ENCODE results near the gene RBM28.
A peak's percentile ranks its signal among the peaks of the same experiment; 100 is the strongest.

RBM28 gene

DNA sequence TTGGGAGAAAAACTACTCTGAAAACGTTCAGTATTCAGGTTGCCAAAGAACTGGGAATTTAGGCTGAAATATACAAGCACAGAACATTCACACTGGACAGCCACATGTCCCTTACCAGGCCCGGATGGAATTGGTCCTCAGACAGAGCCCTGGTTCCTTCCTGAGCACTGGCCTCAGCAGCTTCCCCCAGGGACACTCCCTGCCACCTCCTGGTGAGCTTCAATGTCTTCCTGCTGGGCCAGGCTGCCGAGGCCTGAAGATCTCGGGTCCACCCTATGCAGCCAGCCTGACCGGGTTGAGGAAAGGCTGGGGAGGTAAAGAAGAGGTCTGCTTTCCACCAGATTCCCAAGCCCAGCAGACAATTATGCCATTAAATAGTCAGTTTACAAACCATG, 77.8 kb downstream of the RBM28 start:
- Mint-ChIP-seq H3K4me3 (no peak overlapping the region), H3K9me3 (no peaks in the 10 kb centered on the region), H3K27ac (no peak overlapping the region), H3K4me1 (ENCODE audit: low read depth in 2 of 2) (no peaks in the 10 kb centered on the region), H3K27me3 (peaks cover 37 to 44% of the 10 kb centered on the region in 2 donors), H3K36me3 (ENCODE audit: insufficient read depth) (no peaks in the 10 kb centered on the region)
- ATAC-seq (replicated peaks) (no peak), DNase-seq (no peak)

GRCh38 chr7:128265156-128265905, 78.4 kb downstream of the RBM28 start:
- DNase-seq (no peak), ATAC-seq (replicated peaks) (no peak)
- Mint-ChIP-seq H3K36me3 (ENCODE audit: insufficient read depth) (no peaks in the 10 kb centered on the region), H3K27ac (no peak overlapping the region), H3K27me3 (peaks cover 37 to 38% of the 10 kb centered on the region in 2 donors), H3K4me3 (no peak overlapping the region), H3K9me3 (no peaks in the 10 kb centered on the region), H3K4me1 (ENCODE audit: low read depth in 2 of 2) (no peaks in the 10 kb centered on the region)

DNA sequence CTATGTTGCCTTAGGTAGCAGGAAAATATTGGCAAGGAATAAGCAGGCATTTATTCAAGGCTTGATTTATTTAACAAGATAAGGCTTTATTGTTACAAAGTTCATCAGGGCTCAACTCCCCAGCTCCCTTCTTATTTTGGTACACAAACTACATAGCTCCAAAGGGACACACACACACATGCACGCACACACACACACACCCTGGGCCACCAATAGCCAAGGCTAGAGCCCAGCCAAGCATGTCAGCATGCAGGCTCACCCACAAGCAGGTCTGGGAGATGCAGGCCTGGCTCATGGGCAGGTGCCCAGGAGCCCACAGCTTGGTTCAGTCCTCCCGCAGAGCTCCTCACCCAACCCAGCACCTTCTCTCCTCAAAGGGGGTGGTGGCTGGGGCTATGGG, 79.2 kb downstream of the RBM28 start:
- no peak for DNase-seq
- no peaks in the 10 kb centered on the region for H3K9me3 Mint-ChIP-seq
- no peaks in the 10 kb centered on the region for H3K4me1 Mint-ChIP-seq (ENCODE audit: low read depth in 2 of 2)
- no peak overlapping the region for H3K27ac Mint-ChIP-seq
- H3K4me3 Mint-ChIP-seq = no peak overlapping the region
- H3K36me3 Mint-ChIP-seq (ENCODE audit: insufficient read depth) = peaks cover 3% of the 10 kb centered on the region
- ATAC-seq (replicated peaks) = no peak
- H3K27me3 Mint-ChIP-seq = peaks cover 31 to 32% of the 10 kb centered on the region in 2 donors

GRCh38 chr7:128263420-128263819, 80.3 kb downstream of the RBM28 start:
- Mint-ChIP-seq H3K27me3 (peaks cover 20 to 21% of the 10 kb centered on the region in 2 donors), H3K36me3 (ENCODE audit: insufficient read depth) (peaks cover 3% of the 10 kb centered on the region), H3K27ac (no peak overlapping the region), H3K4me1 (ENCODE audit: low read depth in 2 of 2) (no peaks in the 10 kb centered on the region), H3K9me3 (no peaks in the 10 kb centered on the region), H3K4me3 (no peak overlapping the region)
- no peak for DNase-seq
- ATAC-seq (replicated peaks) = no peak

GRCh38 chr7:128262273-128263028, 81.3 kb downstream of the RBM28 start:
- Mint-ChIP-seq H3K36me3 (ENCODE audit: insufficient read depth) (peaks cover 3% of the 10 kb centered on the region), H3K4me1 (ENCODE audit: low read depth in 2 of 2) (no peaks in the 10 kb centered on the region), H3K27me3 (peaks cover 11 to 15% of the 10 kb centered on the region in 2 donors), H3K4me3 (no peak overlapping the region), H3K9me3 (no peaks in the 10 kb centered on the region), H3K27ac (no peak overlapping the region)
- DNase-seq = no peak
- no peak for ATAC-seq (replicated peaks)

- Mint-ChIP-seq H3K4me3 (no peak overlapping the region), H3K9me3 (no peaks in the 10 kb centered on the region), H3K36me3 (ENCODE audit: insufficient read depth) (peaks cover 3% of the 10 kb centered on the region), H3K4me1 (ENCODE audit: low read depth in 2 of 2) (peaks cover 0 to 2% of the 10 kb centered on the region in 2 donors), H3K27ac (no peak overlapping the region), H3K27me3 (peaks cover 2 to 8% of the 10 kb centered on the region in 2 donors)
- ATAC-seq (replicated peaks) (no peak), DNase-seq (no peak)
Measured at GRCh38 chr7:128260069-128260795, 83.5 kb downstream of the RBM28 start.

- no peaks in the 10 kb centered on the region for H3K9me3 Mint-ChIP-seq
- H3K27me3 Mint-ChIP-seq = peaks cover 6 to 8% of the 10 kb centered on the region in 2 donors
- H3K4me3 Mint-ChIP-seq = no peak overlapping the region
- peaks cover 0 to 2% of the 10 kb centered on the region in 2 donors for H3K4me1 Mint-ChIP-seq (ENCODE audit: low read depth in 2 of 2)
- H3K27ac Mint-ChIP-seq = no peak overlapping the region
- DNase-seq (no peak), ATAC-seq (replicated peaks) (no peak)
- H3K36me3 Mint-ChIP-seq (ENCODE audit: insufficient read depth) = peaks cover 3% of the 10 kb centered on the region
Measured at GRCh38 chr7:128259131-128260061, 84.3 kb downstream of the RBM28 start.

DNA sequence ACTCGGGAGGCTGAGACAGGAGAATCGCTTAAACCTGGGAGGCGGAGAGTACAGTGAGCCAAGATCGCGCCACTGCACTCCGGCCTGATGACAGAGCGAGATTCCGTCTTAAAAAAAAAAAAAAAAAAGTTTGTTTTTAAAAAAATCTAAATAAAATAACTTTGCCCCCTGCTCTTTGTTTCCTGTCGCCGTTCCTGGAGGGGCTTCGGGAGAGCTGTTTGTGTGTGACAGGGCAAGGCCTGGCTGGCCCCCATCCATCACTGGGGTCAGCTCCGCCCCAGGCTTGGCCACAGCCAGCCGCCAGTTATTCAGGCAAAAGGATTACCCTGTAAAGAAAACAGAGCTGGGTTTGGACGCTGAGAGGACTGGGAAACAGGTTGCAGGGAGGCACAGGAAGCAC, 86.2 kb downstream of the RBM28 start:
- H3K4me3 Mint-ChIP-seq = no peak overlapping the region
- H3K9me3 Mint-ChIP-seq = no peaks in the 10 kb centered on the region
- no peak for DNase-seq
- no peak overlapping the region for H3K27ac Mint-ChIP-seq
- peaks cover 8 to 12% of the 10 kb centered on the region in 2 donors for H3K27me3 Mint-ChIP-seq
- H3K36me3 Mint-ChIP-seq (ENCODE audit: insufficient read depth) = peaks cover 3% of the 10 kb centered on the region
- no peak for ATAC-seq (replicated peaks)
- peaks cover 0 to 2% of the 10 kb centered on the region in 2 donors for H3K4me1 Mint-ChIP-seq (ENCODE audit: low read depth in 2 of 2)

DNA sequence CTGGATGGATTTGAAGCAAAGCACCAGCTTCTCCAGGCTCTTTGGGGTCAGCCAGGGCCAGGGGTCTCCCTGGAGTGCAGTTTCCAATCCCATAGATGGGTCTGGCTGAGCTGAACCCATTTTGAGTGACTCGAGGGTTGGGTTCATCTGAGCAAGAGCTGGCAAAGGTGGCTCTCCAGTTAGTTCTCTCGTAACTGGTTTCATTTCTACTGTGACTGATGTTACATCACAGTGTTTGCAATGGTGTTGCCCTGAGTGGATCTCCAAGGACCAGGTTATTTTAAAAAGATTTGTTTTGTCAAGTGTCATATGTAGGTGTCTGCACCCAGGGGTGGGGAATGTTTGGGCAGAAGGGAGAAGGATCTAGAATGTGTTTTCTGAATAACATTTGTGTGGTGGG, 88.4 kb downstream of the RBM28 start:
- H3K4me1 Mint-ChIP-seq (ENCODE audit: low read depth in 2 of 2) = peaks cover 0 to 2% of the 10 kb centered on the region in 2 donors
- H3K9me3 Mint-ChIP-seq = no peaks in the 10 kb centered on the region
- DNase-seq (no peak), ATAC-seq (replicated peaks) (no peak)
- H3K27me3 Mint-ChIP-seq = peaks cover 0 to 12% of the 10 kb centered on the region in 2 donors
- no peak overlapping the region for H3K4me3 Mint-ChIP-seq
- H3K27ac Mint-ChIP-seq = no peak overlapping the region
- H3K36me3 Mint-ChIP-seq (ENCODE audit: insufficient read depth) = peaks cover 3% of the 10 kb centered on the region

- DNase-seq (no peak), ATAC-seq (replicated peaks) (no peak)
- Mint-ChIP-seq H3K36me3 (ENCODE audit: insufficient read depth) (no peaks in the 10 kb centered on the region), H3K4me1 (ENCODE audit: low read depth in 2 of 2) (peaks cover 0 to 2% of the 10 kb centered on the region in 2 donors), H3K9me3 (no peaks in the 10 kb centered on the region), H3K27ac (no peak overlapping the region), H3K4me3 (no peak overlapping the region), H3K27me3 (peaks cover 0 to 12% of the 10 kb centered on the region in 2 donors)
Measured at GRCh38 chr7:128254470-128254869, 89.2 kb downstream of the RBM28 start.

DNA sequence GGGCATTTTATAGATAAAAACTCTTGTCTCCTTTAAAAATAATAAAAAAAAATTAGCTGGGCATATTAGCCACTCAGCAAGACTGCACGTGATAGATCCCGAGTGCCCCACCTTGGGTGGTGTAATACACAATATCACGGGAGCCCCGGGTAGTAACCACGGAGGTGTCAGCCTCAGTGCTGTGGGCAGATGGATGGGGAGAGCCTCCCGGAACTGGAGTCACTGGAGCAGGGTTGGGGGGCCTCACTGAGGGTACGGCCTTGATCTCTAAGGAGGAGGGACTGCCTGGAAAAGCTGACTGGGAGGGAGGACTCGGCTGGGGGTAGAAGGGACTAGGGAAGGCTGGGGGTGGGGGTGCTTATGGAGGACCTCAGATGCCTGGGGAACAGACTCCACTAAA, 90.0 kb downstream of the RBM28 start:
- H3K4me1 Mint-ChIP-seq (ENCODE audit: low read depth in 2 of 2) = peaks cover 0 to 2% of the 10 kb centered on the region in 2 donors
- ATAC-seq (replicated peaks) (no peak), DNase-seq (no peak)
- H3K27me3 Mint-ChIP-seq = peaks cover 0 to 20% of the 10 kb centered on the region in 2 donors
- H3K27ac Mint-ChIP-seq = peak overlapping the region in 1 of 2 donors; percentile 47
- H3K4me3 Mint-ChIP-seq = no peak overlapping the region
- no peaks in the 10 kb centered on the region for H3K36me3 Mint-ChIP-seq (ENCODE audit: insufficient read depth)
- no peaks in the 10 kb centered on the region for H3K9me3 Mint-ChIP-seq

- no peak overlapping the region for H3K4me3 Mint-ChIP-seq
- no peaks in the 10 kb centered on the region for H3K36me3 Mint-ChIP-seq (ENCODE audit: insufficient read depth)
- H3K27me3 Mint-ChIP-seq = peaks cover 0 to 33% of the 10 kb centered on the region in 2 donors
- H3K9me3 Mint-ChIP-seq = no peaks in the 10 kb centered on the region
- peaks cover 0 to 2% of the 10 kb centered on the region in 2 donors for H3K4me1 Mint-ChIP-seq (ENCODE audit: low read depth in 2 of 2)
- H3K27ac Mint-ChIP-seq = no peak overlapping the region
- ATAC-seq (replicated peaks) (no peak), DNase-seq (no peak)
Measured at GRCh38 chr7:128251337-128251736, 92.4 kb downstream of the RBM28 start.

Data from effector memory CD8-positive, alpha-beta T cell (primary cell).